DND-41 (cell line): Measurements from ENCODE around the gene KLF15.

ENCODE experiments used
- ATAC-seq: fragments of 200-7000 bp; cut with Tn5 transposase; 3 replicates; pipeline ENCODE4 v1.9.1; 2021; ENCODE audit warnings: low read depth; ENCODE audit not compliant: insufficient read depth
- DNase-seq: peaks from one replicate; pipeline ENCODE4 v3.0.0-alpha.2; 2020
- H2AFZ ChIP-seq: 2 replicates; pipeline ENCODE4 v1.6.0; 2012; ENCODE audit warnings: low read depth, low read length
- H3K27ac ChIP-seq: 2 replicates; pipeline ENCODE4 v1.5.1; 2012; ENCODE audit warnings: low read length, inconsistent platforms
- H3K27me3 ChIP-seq: fragments of 200-600 bp; sonication (generic); 2 replicates; pipeline ENCODE4 v1.6.0; 2012; ENCODE audit warnings: low read length, mild to moderate bottlenecking, inconsistent platforms; ENCODE audit not compliant: insufficient read depth, poor library complexity
- H3K36me3 ChIP-seq: 2 replicates; pipeline ENCODE4 v1.5.1; 2012; ENCODE audit warnings: low read length, inconsistent platforms; ENCODE audit not compliant: insufficient read depth
- H3K4me1 ChIP-seq: 2 replicates; pipeline ENCODE4 v1.5.1; 2012; ENCODE audit warnings: mild to moderate bottlenecking, low read length; ENCODE audit not compliant: insufficient read depth
- H3K4me2 ChIP-seq: 2 replicates; pipeline ENCODE4 v1.6.0; 2012; ENCODE audit warnings: mild to moderate bottlenecking, moderate library complexity, low read length, inconsistent platforms; ENCODE audit not compliant: insufficient read depth
- H3K4me3 ChIP-seq, 2 experiments: fragments of 200-600 bp in 1 of 2; shearing (Covaris generic) in 1 of 2; 2 replicates each; pipeline ENCODE4 v1.5.1; 2012 to 2016; ENCODE audit warnings: inconsistent platforms in 2 of 2, low read length in 2 of 2, mild to moderate bottlenecking in 2 of 2, low read depth in 1 of 2, moderate library complexity in 1 of 2
- H3K79me2 ChIP-seq: 2 replicates; pipeline ENCODE4 v1.6.0; 2012; ENCODE audit warnings: low read length, inconsistent platforms; ENCODE audit not compliant: insufficient read depth
- H3K9ac ChIP-seq: 2 replicates; pipeline ENCODE4 v1.6.0; 2012; ENCODE audit warnings: low read depth, mild to moderate bottlenecking, inconsistent platforms, low read length, moderate library complexity
- H3K9me3 ChIP-seq: 2 replicates; pipeline ENCODE4 v1.5.1; 2012; ENCODE audit warnings: low read length, moderate library complexity, mild to moderate bottlenecking, inconsistent platforms; ENCODE audit not compliant: insufficient read depth, severe bottlenecking
- H4K20me1 ChIP-seq: 2 replicates; pipeline ENCODE4 v1.6.0; 2012; ENCODE audit warnings: low read length; ENCODE audit not compliant: insufficient read depth
- CTCF ChIP-seq: IDR thresholded peaks from 2 replicates; pipeline ENCODE4 v1.5.1; 2012; ENCODE audit warnings: borderline replicate concordance, low read length, moderate library complexity, mild to moderate bottlenecking; ENCODE audit not compliant: poor library complexity, severe bottlenecking; ENCODE audit errors: extremely low read depth
- EZH2 ChIP-seq: IDR thresholded peaks from 3 replicates; pipeline ENCODE4 v1.6.1; 2012; ENCODE audit warnings: borderline replicate concordance, low read depth, mild to moderate bottlenecking, moderate library complexity, low read length, inconsistent platforms; ENCODE audit not compliant: severe bottlenecking

KLF15 gene

GRCh38 chr3:126357295-126358037 lies at the start of gene KLF15:
Gene KLF15, minus strand, starts transcription at chr3:126357408. Its CDS starts 4,486 bp downstream, at chr3:126352922.
- no peak for ATAC-seq
- no peak within 1 kb of the TSS for H2AFZ ChIP-seq
- DNase-seq: no peak
- no peak within 1 kb of the TSS for H3K9ac ChIP-seq
- no peaks in the 10 kb centered on the region for H3K4me1 ChIP-seq
- H3K4me2 ChIP-seq: no peak within 1 kb of the TSS
- H3K79me2 ChIP-seq: no peaks in the 10 kb centered on the region
- H3K36me3 ChIP-seq: no peaks in the 10 kb centered on the region
- no peaks in the 10 kb centered on the region for H3K9me3 ChIP-seq
- no peak within 1 kb of the TSS for H3K4me3 ChIP-seq
- H4K20me1 ChIP-seq: 0 out of 2 replicates have a peak, but pooled peaks cover 5% of the 10 kb centered on the region
- TF ChIP-seq EZH2 (no peak), CTCF (no peak)
- H3K27me3 ChIP-seq: no peaks in the 10 kb centered on the region
- no peak within 1 kb of the TSS for H3K27ac ChIP-seq

GRCh38 chr3:126406389-126407296 lies 49.4 kb upstream of the KLF15 start:
- ATAC-seq (no peak), DNase-seq (no peak)
- H2AFZ ChIP-seq: no peak overlapping the region
- H3K4me3 ChIP-seq: no peak overlapping the region
- H4K20me1 ChIP-seq: no peaks in the 10 kb centered on the region
- peaks cover 7% of the 10 kb centered on the region for H3K27me3 ChIP-seq
- no peaks in the 10 kb centered on the region for H3K9me3 ChIP-seq
- no peak overlapping the region for H3K4me2 ChIP-seq
- no peak overlapping the region for H3K27ac ChIP-seq
- no peak overlapping the region for H3K9ac ChIP-seq
- H3K36me3 ChIP-seq: no peaks in the 10 kb centered on the region
- H3K79me2 ChIP-seq: no peaks in the 10 kb centered on the region
- H3K4me1 ChIP-seq: no peaks in the 10 kb centered on the region
- TF ChIP-seq CTCF: no peak
- TF ChIP-seq EZH2: no peak

GRCh38 chr3:126402666-126403302 lies 45.6 kb upstream of the KLF15 start:
- no peak for DNase-seq
- no peaks in the 10 kb centered on the region for H3K79me2 ChIP-seq
- no peak overlapping the region for H3K27ac ChIP-seq
- peaks cover 5% of the 10 kb centered on the region for H3K27me3 ChIP-seq
- TF ChIP-seq CTCF: no peak
- TF ChIP-seq EZH2: no peak
- no peaks in the 10 kb centered on the region for H3K36me3 ChIP-seq
- H4K20me1 ChIP-seq: no peaks in the 10 kb centered on the region
- H3K4me1 ChIP-seq: no peaks in the 10 kb centered on the region
- H2AFZ ChIP-seq: no peak overlapping the region
- ATAC-seq: no peak
- no peak overlapping the region for H3K4me2 ChIP-seq
- no peak overlapping the region for H3K9ac ChIP-seq
- no peaks in the 10 kb centered on the region for H3K9me3 ChIP-seq
- H3K4me3 ChIP-seq: no peak overlapping the region
